ENCODE data around the gene CACNA1H.
"Not testable (repeated sequence)": the region's sequence is repeated elsewhere in the genome, so short reads cannot be mapped to it uniquely, and the experiment has no call there.

Gene CACNA1H

DNA sequence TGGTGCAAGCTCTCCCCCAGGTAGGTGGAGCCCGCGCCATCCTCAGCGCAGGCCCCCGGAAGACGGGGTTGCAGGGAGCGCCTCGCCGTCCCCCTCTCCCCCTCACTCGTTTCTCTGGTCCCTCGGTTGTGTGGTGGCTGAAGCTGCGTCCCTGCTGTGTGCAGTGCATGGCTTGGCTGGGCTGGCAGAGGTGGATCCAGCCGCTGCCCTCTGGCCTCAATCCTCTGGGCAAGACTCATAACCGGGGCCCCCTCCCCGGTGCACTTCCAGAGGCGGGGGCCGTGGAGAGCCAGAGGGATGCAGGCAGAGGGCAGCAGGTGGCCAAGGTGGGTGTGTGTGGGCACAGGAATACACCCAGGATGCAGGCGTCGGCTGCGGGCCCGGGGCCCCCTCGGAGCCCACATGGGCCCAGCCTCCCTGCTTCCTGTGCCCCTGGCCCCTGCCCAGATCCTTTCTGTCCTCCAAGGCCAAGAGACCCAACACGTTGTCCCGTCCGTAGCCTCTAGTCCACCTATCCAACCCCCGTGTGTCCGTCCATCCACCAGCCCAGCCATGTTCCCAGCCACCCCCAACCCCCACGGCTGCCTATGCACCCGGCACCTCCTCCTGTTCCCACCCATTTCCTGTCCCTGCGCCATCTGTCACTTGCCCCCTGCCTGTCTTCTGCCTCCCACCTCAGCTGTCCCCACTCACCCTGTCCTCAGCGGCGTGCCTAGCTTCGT, 62.8 kb downstream of the CACNA1H start:
- DNase-seq = no peak

DNA sequence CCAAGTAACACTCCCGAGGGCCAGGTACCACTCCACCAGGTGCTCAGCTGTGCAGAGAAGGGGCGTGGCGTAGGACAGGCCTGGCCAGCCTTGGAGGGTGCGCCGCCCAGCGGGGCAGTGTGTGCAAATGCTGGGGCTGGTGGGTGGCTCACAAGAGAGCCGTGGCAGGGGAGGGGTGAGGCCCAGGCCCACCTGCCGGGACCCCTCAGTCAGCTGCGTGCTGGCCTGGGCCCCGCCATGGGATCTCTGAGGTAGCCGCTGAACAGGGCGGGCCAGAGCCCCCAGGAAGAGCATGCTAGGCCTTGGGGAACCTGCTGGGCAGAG, 63.4 kb downstream of the CACNA1H start:
- peak; percentile 3 for DNase-seq

DNA sequence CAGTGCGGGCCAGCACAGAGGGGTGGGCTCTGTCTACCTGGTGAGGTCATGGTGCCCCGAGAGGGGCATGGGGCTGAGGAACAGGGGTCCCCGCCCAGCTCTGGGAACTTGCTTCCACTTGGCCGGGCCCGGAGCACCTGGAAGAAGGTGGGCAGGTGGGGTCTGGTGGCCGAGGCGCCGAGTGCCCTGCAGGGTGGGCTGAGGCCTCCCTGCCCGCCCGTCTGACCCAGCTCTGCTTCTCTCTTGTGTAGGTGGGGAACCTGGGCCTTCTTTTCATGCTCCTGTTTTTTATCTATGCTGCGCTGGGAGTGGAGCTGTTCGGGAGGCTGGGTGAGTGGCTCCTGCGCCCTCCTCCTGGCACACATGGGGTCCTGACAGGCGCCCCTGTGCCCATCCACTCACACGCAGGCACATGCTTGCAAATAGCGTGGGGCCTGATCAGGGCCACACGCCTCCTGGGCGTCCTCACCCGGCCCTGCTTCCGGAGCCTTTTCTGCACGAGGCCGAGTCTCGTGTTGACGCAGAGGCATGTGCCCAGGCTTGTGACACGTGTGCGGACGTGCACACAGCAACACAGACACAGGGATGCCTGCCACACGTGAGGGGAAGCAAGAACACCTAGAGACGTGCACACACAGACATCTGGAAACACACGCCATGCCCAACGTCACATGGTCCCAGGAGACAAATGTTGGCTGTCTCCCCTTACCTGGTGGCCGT, 63.9 kb downstream of the CACNA1H start:
- no peak for DNase-seq

- no peak for DNase-seq
Observed at GRCh38 chr16:1217526-1217925, 64.6 kb downstream of the CACNA1H start.

GRCh38 chr16:1218061-1218929, 65.4 kb downstream of the CACNA1H start:
- no peak for DNase-seq

- no peak for DNase-seq
Observed at GRCh38 chr16:1218930-1219611, 66.2 kb downstream of the CACNA1H start.

DNA sequence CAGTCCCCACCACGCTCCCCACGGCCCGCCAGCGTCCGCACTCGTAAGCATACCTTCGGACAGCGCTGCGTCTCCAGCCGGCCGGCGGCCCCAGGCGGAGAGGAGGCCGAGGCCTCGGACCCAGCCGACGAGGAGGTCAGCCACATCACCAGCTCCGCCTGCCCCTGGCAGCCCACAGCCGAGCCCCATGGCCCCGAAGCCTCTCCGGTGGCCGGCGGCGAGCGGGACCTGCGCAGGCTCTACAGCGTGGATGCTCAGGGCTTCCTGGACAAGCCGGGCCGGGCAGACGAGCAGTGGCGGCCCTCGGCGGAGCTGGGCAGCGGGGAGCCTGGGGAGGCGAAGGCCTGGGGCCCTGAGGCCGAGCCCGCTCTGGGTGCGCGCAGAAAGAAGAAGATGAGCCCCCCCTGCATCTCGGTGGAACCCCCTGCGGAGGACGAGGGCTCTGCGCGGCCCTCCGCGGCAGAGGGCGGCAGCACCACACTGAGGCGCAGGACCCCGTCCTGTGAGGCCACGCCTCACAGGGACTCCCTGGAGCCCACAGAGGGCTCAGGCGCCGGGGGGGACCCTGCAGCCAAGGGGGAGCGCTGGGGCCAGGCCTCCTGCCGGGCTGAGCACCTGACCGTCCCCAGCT, 67.3 kb downstream of the CACNA1H start:
- no peak for DNase-seq

GRCh38 chr16:1220841-1221627, 68.1 kb downstream of the CACNA1H start:
- no peak for DNase-seq

DNA sequence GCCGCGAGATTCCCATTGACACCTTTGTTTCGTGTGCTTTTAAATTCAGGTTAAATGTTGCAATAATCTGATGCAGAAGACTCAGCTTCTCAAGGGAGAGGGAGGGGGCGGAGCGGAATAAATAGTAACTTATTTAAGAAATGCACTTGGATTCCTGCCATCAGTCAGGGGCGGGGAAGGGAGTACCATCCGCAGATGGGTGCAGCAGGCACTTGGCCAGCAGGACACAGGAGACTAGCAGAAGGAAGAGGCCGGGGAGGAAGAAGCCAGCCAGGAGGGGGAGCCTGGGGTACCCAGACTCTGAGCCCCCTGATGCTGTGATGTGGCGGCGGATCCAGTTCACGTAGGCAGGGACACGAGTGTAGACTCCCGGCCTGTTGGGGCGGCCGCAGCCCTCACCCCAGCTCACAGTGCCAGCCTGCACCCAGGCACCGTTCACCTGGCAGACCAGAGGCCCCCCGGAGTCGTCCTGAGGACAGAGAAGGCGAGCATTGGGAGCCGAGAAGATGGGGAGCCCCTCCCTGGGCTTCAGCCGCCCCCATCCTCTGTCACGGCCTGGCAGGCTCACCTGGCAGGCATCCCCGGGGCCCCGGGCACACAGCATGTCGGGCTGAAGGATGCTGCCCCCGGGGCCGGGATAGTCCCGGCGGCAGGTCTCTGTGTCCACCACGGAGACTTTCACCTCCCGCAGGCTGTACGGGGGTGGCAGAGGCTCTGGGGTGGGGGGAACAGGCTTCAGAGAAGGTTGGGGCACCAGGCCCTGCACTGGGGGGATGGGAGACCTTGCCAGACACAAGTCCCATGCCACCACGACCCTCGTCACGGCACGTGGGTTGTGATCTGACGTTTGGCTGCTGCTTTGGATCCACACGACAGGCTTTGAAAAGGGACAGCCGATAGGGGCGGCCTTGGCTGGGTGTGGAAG, 69.0 kb downstream of the CACNA1H start:
- DNase-seq = no peak

DNA sequence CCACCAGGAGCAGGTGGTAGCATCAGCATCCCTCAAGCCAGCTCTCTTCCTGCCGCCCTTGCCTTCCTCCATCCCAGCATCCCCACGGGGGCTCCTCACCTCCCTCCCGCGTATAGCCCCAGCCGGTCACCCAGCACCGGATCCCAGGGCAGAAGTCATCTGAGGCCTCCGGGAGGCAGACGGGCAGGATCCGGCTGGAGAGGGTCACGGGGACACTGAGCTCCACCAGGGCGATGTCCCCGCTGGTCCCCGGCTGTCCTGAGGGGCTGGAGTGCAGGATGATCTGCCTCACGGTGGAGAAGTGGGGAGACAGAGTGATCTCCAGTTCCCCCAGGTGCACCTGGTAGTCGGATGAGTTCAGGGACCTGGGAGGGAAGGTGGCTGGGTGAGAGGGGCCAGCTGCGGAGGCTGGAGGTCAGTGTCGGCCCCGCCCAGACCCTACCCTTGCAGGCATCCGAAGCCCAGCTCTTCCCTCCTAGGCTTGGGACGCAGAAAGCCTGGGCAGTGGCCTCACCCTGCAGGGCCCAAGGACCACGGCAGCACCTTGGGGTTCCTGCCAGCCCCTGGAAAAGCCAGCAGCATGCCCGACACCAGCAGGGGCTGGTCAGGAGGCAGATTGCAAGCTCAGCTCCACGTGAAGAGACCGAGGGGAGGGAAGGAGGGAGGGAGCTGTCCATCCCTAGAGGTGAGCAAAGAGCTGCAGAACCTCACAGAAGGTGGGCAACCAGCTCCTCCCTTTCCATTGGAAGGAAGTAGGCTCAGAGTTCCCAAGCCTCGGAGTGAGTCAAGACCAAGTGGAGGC, 69.8 kb downstream of the CACNA1H start:
- no peak for DNase-seq

GRCh38 chr16:1223355-1224214, 70.7 kb downstream of the CACNA1H start:
- no peak for DNase-seq

GRCh38 chr16:1224558-1224957, 71.7 kb downstream of the CACNA1H start:
- DNase-seq = no peak

GRCh38 chr16:1225051-1225451, 72.1 kb downstream of the CACNA1H start, which contains the start of gene TPSG1:
TSS of gene TPSG1 (minus strand) at chr16:1225268. CDS start at chr16:1225252, 16 bp downstream.
- no peak for DNase-seq

GRCh38 chr16:1225728-1226311, 72.9 kb downstream of the CACNA1H start:
- DNase-seq = not testable (repeated sequence)

DNA sequence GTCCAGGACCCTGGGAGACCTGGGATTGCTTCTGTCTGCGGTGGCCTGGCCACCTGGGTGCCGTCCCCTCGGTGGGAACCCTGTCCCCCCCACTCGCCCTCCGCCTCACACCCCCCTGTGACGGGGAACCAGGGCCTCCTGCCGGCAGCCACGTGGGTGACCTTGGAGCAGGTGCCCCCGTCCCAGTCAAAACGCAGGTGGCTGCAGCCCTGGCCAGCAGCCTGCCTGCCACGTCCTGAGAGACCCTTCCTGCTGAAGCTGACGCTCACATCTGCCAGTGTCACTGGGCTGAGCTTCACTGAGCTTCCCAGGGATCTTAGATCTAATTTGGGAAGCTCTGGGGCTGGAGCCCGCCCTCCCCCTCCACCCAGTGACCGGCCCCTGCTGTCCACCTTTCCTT, 73.8 kb downstream of the CACNA1H start:
- not testable (repeated sequence) for DNase-seq

GRCh38 chr16:1228227-1228626, 75.3 kb downstream of the CACNA1H start:
- DNase-seq = not testable (repeated sequence)

GRCh38 chr16:1229476-1229875, 76.6 kb downstream of the CACNA1H start:
- not testable (repeated sequence) for DNase-seq

DNA sequence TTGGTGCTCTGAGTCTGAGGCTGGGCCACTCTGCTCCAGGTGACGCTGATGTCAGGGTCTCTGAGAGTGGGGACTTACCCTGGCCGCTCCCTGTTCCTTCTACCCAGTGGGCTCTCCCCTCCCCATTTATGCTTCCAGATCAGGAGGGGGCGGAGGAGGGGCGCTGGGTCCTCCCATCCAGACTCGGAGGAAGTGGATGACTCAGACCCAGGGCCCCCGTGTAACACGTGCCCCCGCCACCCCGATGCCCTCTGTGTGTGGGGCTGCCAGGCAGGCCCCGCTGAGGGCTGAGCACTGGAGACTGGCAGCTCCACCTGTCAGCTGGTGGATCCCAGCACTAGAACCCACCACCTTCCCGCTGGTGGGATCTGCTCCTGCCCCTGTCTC, 77.2 kb downstream of the CACNA1H start, which contains the start of gene TPSB2:
Gene TPSB2, minus strand, starts transcription at position 101 of the 387 bp plus-strand sequence. CDS start 233 bp downstream, outside the sequence.
- DNase-seq = not testable (repeated sequence)

Data from NCI-H774 (cell line).